RPMI8226 (cell line): ENCODE data around the gene SEMA3B.

ENCODE experiments used
- DNase-seq: peaks from one replicate; pipeline ENCODE4 v3.0.0-alpha.2; 2015

The SEMA3B gene

DNA sequence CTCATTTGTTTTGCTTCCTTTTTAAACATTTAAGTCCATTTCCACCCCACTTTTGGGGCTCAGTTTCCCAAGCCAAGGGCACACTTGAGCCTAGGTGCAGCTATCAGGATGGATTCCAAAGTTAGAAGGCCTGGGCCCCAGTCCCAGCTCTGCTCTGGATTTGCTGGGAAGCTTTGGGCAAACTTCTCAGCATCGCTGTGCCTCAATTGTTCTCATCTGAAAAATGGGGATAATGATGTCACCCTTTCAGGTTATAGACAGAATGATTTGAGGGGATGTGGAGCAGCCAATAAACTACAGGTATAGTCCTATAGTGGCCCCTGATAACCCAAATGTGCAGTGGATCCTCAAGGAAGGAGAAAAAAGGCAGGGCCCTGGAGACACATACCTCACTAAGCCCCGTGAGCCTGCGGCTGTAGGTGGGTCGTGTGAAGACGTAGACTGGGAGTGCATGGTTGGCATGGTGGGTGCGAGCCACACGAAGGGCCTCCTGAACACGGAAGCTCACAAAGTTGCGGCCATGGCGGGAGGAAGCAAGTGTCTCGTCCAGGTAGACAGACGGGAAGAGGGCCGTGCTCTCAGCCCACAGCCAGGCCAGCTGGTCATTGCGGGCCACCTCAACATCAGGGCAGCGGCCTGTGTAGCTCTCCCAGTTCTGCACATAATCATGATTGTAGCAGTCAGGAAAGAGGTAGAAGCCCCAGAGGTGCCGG lies 50.4 kb downstream of the SEMA3B start:
- no peak for DNase-seq

DNA sequence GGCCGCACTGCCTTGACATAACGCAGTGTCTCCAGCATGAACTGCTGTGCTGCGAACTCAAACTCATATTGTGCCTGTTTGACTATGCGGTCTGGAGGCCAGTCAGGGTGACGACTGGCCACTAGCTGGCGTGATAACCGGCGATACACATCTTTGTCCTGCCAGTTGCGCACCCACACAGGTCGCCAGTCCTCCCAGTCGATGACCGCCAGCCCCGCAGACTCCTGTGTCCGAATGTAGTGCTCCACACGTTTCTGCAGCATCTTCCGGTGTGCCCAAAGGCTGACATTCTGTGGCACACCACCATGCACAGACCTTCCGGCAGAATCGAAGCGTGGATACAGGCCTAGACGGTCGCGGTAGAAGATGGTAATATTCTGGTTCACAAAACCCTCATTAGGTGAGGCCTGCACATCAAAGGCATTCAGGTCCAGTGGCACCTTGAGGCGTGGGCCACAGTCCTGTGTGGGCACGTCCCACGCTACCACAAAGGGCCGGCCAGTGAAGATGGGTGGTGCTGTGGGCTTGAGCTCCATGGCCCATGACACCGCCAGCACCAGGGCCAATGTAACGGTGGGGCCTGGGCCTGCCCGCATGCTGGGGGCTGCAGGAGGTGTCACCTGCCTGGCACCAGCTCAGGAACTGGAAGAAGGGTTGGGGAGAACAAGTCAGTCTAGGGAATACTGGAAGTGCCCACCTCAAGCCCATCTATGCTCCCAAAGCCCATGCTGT lies 51.1 kb downstream of the SEMA3B start:
- no peak for DNase-seq

DNA sequence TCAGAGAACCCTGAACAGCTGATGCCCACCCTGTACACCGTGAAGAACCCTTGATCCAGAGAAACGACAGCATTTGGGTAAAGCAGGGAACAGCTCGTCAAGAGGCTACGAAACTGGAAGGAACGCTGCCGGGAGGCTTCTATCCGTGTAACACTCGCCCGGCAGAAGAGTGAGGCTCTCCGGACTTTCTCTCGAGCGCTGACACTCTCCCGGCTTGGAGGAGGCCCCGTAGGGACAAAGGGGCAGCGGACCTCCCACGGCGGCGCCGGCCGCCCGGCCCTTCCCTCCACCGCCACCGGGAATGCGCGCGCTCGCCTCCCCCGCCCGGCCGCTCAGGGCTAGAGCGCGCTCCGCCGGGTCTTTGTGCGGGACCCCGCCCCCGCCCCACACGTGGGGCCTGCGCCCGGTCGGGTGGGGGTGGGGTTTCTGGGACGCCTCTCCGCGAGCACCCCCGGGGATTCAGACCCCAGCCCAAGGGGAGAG lies 51.9 kb downstream of the SEMA3B start:
- DNase-seq, result peak; percentile 84

DNA sequence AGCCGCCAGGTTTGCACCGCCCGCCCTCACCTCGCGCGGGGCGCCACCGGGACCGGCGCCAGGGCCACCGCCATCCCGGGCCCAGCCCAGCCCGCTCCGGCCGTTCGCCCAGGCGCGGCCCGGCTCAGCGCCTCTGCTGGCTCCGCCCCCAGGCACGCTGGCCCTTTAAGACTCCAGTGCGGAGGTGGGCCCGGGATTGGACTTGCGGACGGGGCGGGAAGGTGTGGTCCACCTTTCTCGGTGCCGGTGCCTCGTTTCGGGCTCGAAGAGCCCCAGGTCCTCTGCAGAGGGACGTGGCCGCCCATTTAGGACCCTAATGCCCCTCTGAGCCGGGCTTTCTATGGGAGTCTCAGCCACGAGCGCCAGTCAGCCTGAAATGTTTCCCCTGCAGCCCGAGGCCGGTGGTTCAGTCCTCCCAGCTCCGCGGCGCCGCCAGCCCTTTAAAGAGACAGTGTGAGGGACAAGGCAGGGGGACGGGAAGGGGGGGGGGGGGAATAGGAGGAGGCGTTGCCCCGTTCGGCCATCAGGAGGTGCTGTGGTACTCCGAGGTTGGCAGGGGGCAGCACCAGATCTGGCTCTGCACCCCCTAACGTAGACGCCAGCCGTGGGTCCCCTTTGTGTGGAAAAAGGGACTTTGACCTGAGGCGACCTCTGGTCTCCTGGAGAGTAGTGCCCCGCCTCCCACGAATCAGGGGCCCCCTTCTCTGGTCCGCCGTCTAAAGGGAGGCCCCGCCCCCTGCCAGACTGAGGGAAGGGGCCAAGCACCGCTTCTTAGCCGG lies 52.6 kb downstream of the SEMA3B start:
- DNase-seq, result peak; percentile 92

DNA sequence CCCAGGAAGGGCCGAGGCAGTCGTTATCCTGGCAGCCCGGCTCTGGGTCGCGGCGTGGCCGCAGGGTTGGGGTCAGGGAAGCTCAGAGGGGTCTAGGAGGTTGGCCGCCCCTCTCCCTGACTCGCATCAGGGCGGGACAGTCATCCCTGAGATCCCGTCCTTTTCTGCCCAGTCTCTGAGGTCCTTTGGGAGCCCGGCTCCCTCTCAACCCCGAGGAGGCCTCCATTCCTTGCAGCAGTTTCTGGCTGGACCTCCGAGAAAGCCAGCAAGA lies 53.1 kb downstream of the SEMA3B start:
- no peak for DNase-seq

DNA sequence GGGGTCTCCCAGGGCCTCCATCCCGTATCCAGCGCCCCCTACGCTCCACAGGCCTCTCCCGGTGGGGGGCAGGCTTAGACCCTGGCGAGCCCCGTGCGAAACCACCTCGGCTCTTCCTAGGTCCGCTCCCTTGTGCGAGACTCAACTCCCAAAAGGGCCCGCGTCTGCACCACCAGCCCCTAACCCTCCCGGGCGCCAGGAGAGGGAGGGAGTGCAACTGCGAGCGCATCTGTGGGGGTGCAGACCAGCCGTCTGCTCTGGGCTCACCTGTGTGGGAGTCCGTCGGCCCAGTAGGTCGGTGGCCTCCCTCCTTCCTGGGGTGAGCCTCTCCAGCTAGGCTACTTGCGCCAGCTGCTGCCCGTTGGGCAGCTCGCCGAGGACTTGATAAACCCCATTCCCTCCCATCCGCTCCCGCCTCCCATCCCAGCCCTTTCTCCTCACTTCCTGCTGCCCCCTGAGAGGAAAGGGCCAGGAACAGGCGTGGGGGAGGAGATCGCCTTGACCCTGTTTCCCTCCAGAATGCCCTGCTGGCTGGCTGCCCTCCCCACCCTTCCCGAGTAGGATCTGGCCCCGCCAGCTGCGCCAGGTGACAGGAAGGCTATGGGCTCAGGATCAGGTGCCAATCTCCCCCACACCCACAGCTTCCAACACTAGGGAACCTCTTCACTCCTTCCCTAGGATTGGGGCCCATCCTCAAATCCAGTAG lies 53.6 kb downstream of the SEMA3B start, which contains the start of gene HYAL2:
Gene HYAL2 (minus strand): TSS at position 360 of the 706 bp plus-strand sequence. CDS start 2,256 bp downstream, outside the sequence.
- DNase-seq, result no peak

DNA sequence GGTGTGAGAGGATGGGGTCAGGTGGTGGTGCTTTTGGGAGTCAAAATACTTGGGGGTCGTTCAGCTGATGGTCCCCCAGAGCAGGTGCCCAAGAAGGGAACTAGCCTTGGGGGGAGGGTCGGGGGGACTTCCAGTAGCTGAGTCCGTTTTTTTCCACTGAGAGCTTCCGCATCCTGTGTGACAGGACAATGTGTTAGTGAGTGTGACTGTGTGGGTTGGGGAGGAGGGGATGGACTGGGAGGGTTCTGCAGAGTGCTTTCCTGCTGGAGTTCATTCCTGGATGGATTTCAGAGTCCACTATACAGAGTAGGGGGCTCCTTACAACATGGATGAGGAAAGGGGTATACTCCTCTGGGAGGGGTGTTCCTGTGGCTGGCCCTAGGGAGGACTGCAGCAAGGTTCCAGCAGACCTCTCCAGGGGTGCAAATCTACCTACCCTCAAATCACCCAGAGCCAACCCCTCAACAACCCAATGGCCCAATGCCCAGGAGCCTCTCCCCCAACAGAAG lies 54.2 kb downstream of the SEMA3B start:
- DNase-seq, result no peak

DNA sequence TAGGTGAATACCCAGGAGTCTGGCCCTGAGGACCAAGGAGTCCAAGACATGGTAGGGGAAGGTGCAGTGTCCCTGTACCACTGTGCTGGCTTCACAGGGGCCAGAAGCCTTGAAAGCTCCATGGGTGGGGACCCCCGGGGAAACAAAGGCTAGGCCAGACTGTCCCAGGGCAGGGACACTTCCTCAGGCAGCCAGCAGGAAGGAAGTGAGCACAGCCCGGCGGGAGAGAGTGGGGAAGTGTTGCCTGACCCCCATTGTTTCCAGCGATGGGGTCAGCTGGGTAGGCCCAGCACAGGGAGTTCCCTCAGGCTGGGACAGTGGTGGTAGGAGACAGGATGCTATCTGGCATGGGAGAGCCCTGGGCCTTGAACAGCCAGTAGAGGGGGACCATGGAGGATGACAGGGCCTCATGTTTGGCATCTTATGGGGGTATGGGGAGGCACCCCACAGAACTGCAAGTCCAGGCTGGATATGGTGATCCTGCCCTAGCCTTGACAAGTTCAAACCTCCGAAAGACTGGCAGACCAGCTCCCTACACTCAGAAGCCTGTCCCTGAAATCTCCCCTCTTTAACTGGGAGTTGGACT lies 54.8 kb downstream of the SEMA3B start:
- no peak for DNase-seq

DNA sequence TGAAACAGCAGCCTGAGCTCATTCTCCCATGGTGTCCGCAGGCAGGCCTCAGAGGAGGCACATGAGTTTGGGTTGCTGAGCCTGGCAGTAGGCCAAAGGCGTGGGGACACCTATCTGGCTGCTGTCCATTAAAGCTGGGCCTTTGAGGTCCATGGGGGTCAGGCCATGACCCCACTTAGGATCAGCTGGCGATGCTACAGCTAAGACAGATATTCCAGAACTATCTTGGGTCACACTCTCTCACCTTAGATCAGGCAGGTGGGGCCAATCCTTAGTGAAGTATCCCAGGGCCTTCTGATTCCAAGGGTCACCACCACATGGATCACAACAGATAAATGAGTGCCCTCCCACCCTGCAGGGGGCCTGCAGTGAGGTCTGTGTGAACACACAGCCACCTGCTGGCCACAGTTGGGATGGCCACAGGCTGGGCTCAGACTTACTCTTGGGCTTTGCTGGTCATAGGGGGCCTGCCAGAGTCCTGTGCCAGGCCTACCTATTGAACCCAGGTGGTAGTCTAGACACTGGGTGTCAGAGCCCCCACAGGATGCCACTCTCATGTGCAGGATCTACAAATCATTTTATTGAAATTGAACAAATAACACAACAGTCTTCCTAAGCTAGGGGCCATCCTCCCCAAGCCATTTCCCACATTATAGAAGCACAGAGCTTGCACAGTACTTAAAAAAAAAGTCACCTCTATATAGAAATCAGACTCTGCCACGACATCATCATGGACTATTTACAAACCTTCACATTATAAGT lies 55.6 kb downstream of the SEMA3B start:
- peak; percentile 72 for DNase-seq

DNA sequence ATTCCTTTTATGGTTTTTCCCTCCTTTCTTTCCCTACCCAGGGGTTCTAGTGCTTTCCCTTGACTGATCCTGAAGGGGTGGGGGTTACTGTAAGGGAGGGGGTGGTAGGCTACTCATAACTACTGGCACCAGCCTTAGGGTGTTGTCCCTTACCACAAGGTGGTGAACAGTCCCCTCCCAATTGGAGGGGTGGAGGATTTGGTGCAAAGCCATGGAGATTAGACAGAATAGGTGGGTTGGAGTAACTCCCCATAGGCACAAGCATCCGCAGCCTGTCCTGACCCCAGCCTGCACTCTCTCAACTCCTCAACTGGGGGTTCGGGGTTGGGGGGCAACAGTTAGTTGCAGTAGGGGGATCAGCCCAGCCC lies 56.1 kb downstream of the SEMA3B start:
- DNase-seq, result no peak

DNA sequence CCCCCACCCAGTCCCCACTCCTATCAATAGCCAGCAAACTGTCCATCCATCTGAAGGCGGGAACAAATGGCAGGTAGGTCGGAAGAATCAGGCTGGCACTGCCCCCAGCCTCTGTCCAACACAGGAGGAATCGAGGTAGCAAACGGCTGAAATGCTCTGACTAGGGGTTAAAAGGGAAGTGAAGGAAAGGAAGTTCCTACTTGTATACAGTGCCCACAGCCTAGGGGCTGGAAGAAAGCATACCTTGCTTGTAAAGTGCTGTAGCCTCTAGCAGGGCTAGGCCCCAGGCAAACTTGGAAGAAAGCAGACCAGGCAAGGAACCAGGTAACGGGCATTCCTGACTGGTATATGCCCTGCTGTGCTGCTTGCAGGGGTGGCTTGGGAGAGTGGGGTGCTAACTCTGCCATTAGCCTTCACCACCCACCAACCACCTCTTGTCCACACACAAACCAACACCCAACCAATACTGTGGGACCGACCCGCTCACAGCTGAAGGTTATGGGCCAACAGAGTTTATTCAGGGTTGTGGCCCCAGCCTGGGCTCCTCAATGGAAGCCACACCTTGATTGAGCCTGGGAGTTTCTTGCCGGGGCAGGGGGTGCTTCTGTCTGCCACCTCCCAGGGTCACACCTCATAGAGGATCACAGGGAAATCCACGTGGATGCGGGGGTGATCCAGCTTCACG lies 56.7 kb downstream of the SEMA3B start:
- DNase-seq, result no peak

DNA sequence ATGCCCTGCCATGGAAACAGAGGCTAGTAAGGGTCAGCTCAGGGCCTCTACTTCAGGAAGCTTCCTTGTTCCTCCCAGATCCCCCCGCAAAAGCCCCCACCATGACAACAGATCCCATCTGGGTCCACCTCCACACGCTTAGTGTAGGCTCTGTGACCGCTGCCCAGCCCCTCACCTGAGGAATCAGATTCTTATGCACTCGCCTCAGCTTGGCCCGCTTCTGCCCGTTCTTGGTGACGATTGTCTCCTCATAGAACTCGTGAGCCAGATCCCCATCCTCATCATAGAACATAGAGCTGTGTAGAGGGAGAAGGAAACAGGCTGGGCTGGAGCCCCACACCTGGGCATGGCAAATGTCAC lies 57.2 kb downstream of the SEMA3B start:
- no peak for DNase-seq

DNA sequence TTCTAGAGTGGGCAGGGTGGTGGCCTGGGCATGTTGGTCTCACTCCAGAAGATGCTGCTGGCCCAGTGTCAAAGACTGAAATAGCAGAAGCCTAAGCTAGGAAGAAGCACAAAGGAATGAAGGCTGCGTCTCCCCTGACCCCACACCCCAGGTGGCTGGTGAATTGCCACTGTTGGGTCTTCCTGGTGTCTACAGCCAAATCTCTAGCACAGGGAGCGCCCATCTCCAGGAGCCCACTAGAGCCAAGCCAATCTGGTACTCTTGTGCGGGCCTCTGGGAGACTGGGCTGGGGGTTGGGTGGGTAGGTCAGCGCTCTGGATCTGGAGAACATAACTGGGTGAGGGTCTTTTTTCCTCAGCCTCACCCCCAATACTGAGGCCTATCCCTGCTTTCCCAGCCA lies 58.2 kb downstream of the SEMA3B start:
- no peak for DNase-seq
